Stimulated activated CD4-positive, alpha-beta T cell treated with anti-CD3 and anti-CD28 coated beads, Interleukin-4, amount 100 ng/mL, for 24 hours (primary cell): Measurements from ENCODE around the gene SLC16A5.
"Not testable (repeated sequence)": the region's sequence is repeated elsewhere in the genome, so short reads cannot be mapped to it uniquely, and the experiment has no call there.

Source experiments
- DNase-seq: peaks from one replicate; pipeline ENCODE4 v3.0.0-alpha.2; 2020

Gene SLC16A5

GRCh38 chr17:75064867-75065561, 22.7 kb upstream of the SLC16A5 start:
- DNase-seq, result no peak

- peak; percentile 17 for DNase-seq
These were observed 22.1 kb upstream of the SLC16A5 start for GRCh38 chr17:75065562-75066151.

- DNase-seq, result no peak
These were observed 19.9 kb upstream of the SLC16A5 start for GRCh38 chr17:75067856-75068255.

GRCh38 chr17:75068750-75069149, 19.0 kb upstream of the SLC16A5 start:
- no peak for DNase-seq

GRCh38 chr17:75069783-75070182, 18.0 kb upstream of the SLC16A5 start:
- no peak for DNase-seq

- DNase-seq, result not testable (repeated sequence)
These were observed 16.1 kb upstream of the SLC16A5 start for GRCh38 chr17:75071478-75072271.

GRCh38 chr17:75072909-75073308, 14.8 kb upstream of the SLC16A5 start:
- not testable (repeated sequence) for DNase-seq

- DNase-seq, result no peak
These were observed 14.1 kb upstream of the SLC16A5 start for GRCh38 chr17:75073618-75074047.

GRCh38 chr17:75074532-75074931, 13.2 kb upstream of the SLC16A5 start:
- DNase-seq, result no peak

GRCh38 chr17:75075597-75076336, 12.0 kb upstream of the SLC16A5 start:
- no peak for DNase-seq

GRCh38 chr17:75077072-75077495, 10.7 kb upstream of the SLC16A5 start:
- no peak for DNase-seq

GRCh38 chr17:75077496-75078283, 10.1 kb upstream of the SLC16A5 start:
- DNase-seq, result peak; percentile 54

GRCh38 chr17:75078284-75079022, 9.3 kb upstream of the SLC16A5 start:
- DNase-seq, result no peak

GRCh38 chr17:75079023-75079373, 8.8 kb upstream of the SLC16A5 start:
- no peak for DNase-seq

- DNase-seq, result no peak
These were observed 5.9 kb upstream of the SLC16A5 start for GRCh38 chr17:75081611-75082540.

- no peak for DNase-seq
These were observed 5.1 kb upstream of the SLC16A5 start for GRCh38 chr17:75082683-75083082.

GRCh38 chr17:75084039-75084660, 3.6 kb upstream of the SLC16A5 start:
- no peak for DNase-seq

- DNase-seq, result no peak
These were observed 1.1 kb upstream of the SLC16A5 start for GRCh38 chr17:75086496-75087181.

- DNase-seq, result no peak
These were observed 584 bp upstream of the SLC16A5 start for GRCh38 chr17:75087182-75087557.
